ENCODE data around the gene HLF.

Gene HLF

GRCh38 chr17:55298111-55298730, 33.5 kb downstream of the HLF start:
- no peak overlapping the region for H3K4me3 ChIP-seq (ENCODE audit: low read length)
- no peak for DNase-seq (ENCODE audit: low read depth)
- TF ChIP-seq CTCF (conservative IDR thresholded peaks at IDR 0.05; ENCODE audit: low read depth, low read length) = no peak

DNA sequence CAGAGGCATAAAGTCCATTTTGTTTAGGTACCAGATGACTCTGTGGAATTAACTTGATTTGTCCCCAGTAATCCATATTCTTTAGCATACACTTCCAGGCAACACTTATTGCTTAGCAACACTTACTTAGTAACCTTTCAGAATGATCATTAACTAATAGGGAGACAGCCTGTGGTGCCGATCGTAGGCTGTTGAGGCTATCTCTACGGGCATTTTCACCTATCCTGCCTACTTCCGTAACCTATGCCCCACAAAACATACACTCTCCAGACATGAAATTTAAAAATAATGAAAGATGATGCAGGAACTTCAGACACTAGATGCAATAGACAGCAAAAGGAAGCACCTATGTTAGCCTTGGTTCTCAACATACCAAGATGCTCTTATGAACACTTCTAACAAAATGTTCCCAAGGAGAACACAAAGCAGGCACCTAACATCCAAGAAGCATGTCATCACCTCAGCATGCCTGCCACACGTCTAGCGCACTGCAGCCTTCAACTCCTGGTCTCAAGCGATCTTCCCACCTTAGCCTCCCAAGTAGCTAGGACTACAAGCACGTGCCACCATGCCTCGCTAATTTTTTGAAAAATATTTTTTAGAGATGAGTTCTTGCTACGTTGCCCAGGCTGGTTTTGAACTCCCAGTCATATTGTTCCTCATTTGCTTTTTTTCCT, 34.5 kb downstream of the HLF start:
- H3K4me3 ChIP-seq (ENCODE audit: low read length) = no peak overlapping the region
- DNase-seq (ENCODE audit: low read depth) = no peak
- TF ChIP-seq CTCF (conservative IDR thresholded peaks at IDR 0.05; ENCODE audit: low read depth, low read length) = no peak

- no peak for DNase-seq (ENCODE audit: low read depth)
- no peak for TF ChIP-seq CTCF (conservative IDR thresholded peaks at IDR 0.05; ENCODE audit: low read depth, low read length)
- no peak overlapping the region for H3K4me3 ChIP-seq (ENCODE audit: low read length)
Observed at GRCh38 chr17:55299890-55300289, 35.1 kb downstream of the HLF start.

DNA sequence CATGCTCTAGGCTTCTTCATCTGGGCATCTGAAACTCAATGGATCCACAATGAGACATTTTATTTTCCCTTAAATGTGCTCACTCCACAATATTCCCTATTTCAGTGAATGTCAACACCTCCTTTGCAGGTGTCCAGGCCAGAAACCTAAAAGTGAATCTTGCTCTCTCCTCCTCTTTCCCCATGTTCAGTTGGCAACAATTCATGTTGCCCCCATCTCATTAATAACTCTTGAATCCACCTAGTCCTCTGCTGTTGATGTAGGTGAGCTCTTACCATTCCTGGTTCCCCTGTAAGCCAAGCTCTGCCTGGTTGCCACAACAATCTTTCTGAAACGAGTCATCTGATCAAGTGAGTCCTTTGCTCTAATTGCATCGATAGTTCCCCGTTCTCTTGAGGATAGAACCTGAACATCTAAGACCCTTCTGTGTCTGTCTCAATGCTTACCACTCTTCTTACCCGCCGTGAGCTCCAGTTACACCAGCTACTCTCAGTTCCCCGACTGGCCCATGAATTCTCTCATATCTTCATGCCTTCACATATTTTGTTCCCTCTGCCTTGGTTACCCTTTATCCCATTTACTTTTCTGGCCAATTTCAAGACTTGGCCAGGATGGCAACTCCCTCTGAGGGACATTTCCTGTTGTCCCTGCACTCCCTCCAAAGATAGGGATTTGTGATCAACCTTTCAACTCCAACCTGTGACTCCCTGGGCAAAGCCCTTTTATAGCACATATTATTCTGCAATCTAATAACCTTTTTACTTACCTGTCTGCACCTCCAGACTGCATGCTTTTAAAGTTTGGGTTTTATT, 35.9 kb downstream of the HLF start:
- no peak for DNase-seq (ENCODE audit: low read depth)
- H3K4me3 ChIP-seq (ENCODE audit: low read length) = no peak overlapping the region
- no peak for TF ChIP-seq CTCF (conservative IDR thresholded peaks at IDR 0.05; ENCODE audit: low read depth, low read length)

- no peak overlapping the region for H3K4me3 ChIP-seq (ENCODE audit: low read length)
- no peak for DNase-seq (ENCODE audit: low read depth)
- no peak for TF ChIP-seq CTCF (conservative IDR thresholded peaks at IDR 0.05; ENCODE audit: low read depth, low read length)
Observed at GRCh38 chr17:55301521-55302406, 37.0 kb downstream of the HLF start.

- DNase-seq (ENCODE audit: low read depth) = no peak
- no peak overlapping the region for H3K4me3 ChIP-seq (ENCODE audit: low read length)
- no peak for TF ChIP-seq CTCF (conservative IDR thresholded peaks at IDR 0.05; ENCODE audit: low read depth, low read length)
Observed at GRCh38 chr17:55302407-55302787, 37.6 kb downstream of the HLF start.

Measured in retinal pigment epithelial cell (primary cell).